ELF-1 (cell line): Measurements from ENCODE around the gene GOLIM4.

Experiments used
- DNase-seq: peaks from one replicate; pipeline ENCODE4 v3.0.0-alpha.2; 2016; ENCODE audit warnings: low read depth, low spot score

Gene GOLIM4

GRCh38 chr3:167996514-167996913 is 99.2 kb downstream of the GOLIM4 start:
- DNase-seq, result no peak

DNA sequence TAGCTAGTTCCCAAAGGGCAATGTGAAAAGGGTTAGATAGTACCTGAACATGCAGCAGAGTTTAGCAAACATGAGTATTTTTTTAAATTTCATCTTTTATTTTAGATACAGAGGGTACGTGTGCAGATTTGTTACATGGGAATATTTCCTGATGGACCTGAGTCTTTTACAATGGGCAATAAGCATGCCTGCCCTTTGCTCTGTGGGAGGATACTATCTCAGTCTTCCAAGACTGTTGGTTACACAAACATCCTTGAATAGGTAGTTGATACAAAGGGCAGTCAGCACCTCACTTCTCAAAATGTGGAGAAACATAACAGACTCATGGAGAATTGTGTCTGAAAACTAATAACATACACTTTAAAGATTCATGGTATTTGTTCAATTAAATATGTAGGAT is 103.3 kb downstream of the GOLIM4 start:
- DNase-seq, result no peak

- DNase-seq, result no peak
These were observed 104.5 kb downstream of the GOLIM4 start for GRCh38 chr3:167991213-167991612.

DNA sequence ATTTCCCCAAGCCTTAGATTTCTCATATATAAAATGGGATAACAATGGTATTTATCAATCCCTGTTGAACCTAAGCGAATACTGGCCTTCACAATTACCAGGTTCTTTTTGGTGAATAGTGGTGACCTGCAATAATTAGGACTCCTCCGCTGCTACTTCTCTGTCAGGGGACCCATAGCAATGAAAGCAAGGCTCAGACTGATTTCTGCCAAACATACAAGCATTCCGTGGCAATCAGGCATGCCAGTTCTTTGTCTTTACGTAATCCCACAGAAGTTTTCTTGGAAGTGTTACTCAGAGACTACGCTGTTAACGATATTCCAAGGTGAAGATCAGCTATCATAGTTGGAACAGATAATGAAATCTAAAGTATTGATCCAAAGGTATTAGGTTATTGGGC is 105.7 kb downstream of the GOLIM4 start:
- no peak for DNase-seq

DNA sequence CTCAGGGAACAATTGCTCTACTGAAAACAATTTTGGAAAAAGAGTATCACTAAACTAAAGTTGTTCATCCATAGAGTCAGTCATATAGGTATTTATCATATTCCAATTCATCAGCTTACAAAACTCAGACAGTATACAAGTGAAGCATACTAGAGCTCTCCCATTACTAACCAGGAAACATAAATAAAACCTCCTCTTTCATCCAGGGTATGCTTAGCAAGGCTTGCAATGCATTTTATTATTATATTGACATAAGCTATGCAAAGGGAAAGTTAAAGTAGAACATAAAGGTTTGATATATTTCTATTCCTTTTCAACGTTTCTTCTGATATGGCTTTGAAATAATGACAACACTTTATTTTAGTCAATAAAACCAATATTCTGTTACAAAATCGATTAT is 106.7 kb downstream of the GOLIM4 start:
- DNase-seq, result no peak

- no peak for DNase-seq
These were observed 112.1 kb downstream of the GOLIM4 start for GRCh38 chr3:167983583-167983982.

DNA sequence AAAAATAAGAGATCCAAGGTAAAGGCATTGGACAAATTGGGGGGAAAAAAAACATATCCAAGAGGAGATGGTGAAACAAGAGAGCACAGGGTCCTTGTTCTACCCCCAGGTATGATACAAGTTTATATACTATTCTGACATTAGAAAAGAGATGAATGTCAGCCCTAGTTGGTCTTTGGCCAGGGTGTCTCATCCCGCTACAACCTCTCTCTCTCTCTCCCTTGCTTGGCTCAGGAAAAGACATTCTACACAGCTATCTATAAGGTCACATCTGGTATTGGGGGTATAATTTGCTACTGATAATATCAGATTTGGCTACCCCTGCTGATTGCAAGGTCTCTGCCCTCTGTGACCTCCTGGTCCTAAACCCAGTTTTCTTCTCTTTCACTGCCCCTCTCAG is 117.2 kb downstream of the GOLIM4 start:
- no peak for DNase-seq

DNA sequence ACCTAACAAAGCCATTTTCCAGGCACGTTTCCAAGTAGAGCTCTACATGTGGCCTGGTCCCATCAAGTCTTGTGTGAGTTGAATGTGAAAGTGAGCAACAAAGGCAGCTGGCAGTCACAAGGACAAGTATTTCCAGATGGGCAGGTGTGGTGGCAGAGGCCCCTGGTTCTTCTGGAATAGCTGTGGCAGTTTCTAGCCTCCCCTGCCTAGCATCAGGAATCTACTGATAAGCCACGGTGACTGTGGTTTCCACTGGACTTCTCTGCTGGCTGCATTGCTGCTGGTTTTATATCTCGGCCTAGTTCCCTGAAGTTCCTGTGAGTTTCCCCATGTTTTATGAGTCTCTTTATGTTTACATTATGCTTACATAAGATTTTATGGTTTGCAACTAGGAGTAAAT is 117.7 kb downstream of the GOLIM4 start:
- no peak for DNase-seq

DNA sequence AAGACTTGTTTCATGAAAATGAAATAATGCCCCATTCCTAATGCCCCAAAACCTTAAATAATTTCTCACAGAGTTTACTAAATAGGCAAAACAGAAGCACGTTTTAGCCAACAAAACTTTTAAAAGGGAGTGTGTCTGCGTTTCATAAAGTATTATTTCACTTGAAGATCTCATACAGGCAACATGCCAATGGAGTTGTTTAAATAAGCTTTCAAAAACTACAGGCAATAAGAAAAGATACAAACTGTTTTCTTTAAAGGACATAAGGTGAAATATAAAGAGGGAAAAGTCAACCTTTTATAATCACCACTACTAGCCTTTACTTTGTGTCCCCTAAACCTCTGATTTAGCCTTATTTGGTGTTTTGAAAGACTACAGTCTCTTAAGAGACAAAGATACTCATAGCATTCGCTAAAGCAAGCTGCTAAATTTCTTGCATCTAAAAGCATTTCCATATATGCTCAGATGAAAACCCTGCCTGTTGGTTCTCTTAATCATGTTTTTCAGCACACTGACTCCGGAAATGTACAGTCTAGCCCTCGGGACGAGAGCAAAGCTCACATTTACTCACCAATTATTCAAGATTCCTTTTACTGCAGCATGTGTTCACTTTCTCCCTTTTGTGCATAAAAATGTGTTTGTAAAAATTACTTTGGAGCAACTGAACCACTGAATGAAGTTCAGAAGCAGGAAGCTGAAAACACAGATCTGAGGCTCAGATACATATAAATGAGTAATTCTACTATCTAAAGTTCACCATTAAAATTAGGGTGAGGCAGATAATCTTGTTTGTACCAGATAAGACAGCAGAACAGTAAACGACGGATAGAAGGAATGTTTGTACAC is 119.0 kb downstream of the GOLIM4 start:
- no peak for DNase-seq

DNA sequence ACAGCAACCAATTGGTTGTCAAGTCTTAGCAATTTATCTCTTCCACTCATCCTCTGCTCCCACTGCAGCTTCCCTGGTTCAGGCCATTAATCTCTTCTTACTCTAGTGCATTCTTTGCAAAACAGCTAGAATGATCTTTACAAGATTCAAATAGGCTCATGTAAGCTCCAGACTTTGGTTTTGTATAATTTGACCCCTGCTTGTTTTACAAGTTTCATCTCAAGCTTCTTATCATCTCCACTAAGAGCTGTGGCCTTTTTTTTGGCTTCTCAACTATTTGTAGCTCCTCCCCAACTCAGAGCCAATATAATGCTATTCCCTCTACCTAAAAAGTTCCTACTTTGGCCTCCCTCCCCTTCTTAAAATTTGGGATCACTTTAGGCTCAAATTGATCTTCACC is 121.8 kb downstream of the GOLIM4 start:
- DNase-seq, result no peak

GRCh38 chr3:167973046-167973445 is 122.7 kb downstream of the GOLIM4 start:
- DNase-seq, result no peak

DNA sequence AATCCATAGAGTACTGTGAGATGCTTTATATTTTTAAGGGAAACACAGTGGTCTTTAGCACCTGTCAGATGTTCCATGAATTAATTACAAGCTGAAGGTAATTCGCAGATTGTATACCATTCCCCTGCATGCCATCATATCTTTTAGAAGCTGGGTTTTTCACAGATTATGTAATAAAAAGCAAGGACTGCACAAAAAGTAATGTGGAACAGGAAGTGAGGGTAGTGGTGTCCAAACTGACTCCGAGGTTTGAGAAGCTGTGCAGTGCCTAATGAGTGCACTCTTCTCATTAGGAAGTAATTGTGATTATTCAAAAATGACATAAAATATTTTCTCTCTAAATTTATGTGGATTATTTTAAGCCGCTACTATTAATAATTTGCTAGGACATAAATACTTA is 123.2 kb downstream of the GOLIM4 start:
- DNase-seq, result no peak

DNA sequence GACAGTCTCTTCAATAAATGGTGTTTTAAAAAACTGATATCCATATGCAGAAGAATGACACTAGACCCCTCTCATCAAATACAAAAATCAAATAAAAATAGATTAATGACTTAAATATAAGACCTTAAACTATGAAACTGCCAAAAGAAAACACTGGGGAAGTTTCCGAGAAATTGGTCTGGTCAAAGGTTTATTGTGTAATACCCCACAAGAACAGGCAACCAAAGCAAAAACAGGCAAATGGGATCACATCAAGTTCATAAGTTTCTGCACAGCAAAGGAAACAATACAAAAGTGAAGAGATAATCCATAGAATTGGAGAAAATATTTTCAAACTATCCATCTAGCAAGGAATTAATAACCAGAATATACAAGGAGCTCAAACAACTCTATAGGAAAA is 126.2 kb downstream of the GOLIM4 start:
- no peak for DNase-seq

- DNase-seq, result no peak
These were observed 128.3 kb downstream of the GOLIM4 start for GRCh38 chr3:167967257-167968036.
